ENCODE measurements around the gene LGALS7.
"Not testable (repeated sequence)": the region's sequence is repeated elsewhere in the genome, so short reads cannot be mapped to it uniquely, and the experiment has no call there.

The LGALS7 gene

DNA sequence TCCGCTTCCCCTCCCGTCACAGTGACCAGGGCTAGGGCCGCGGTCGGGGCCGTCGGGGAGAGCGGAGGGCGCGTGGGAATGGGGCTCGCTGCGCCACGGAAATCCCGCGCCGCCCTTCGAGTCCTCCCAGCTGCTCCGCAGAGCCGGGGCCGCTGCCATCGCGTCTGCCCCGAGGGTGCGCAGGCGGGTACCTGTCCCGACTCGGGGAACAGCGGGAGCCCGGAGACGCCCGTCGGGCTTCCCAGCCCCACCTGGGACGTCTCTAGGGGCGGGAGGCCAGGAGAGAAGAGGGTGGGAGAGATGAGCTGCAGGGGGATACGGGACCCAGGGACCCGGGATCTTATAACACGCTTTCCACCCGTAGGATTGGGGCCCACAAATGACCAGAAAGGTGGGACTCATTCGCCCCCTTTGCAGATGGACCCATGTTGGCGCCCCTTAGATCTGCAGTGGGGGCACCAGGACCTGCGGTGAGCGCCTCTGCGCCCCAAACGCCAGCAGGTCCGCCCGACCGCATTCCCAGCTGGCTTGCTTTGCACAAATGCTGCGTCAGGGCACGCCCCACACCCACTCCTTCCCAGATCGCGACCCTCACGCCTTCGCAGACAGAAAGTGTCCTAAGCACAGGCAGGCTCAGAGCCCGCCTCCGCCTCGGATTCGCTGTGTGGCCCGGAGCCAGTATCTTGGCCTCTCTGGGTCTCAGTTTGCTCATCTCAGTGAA is 2.9 kb downstream of the LGALS7 start:
- not testable (repeated sequence) for DNase-seq

GRCh38 chr19:38769635-38770211 is 3.6 kb downstream of the LGALS7 start:
- peak; percentile 88 to 89 for DNase-seq

- no peak for DNase-seq
Measured at GRCh38 chr19:38766276-38767047, 6.9 kb downstream of the LGALS7 start.

DNA sequence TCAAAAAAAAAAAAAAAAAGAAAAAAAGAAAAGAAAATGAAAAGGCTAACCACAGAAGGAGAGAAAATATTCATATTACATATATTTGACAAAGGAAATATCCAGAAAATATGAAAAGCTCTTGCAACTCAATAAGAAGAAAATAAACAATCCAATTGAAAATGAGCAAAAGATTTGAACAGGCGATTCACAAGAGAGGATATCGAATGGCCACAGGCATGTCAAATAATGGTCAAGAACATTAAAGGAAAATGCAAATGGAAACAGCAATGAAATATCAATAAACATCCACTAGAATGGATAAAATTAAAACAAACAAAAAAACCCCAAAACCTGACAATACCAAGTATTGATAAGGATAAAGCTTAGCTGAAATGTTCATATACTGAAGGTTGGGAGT is 8.1 kb downstream of the LGALS7 start:
- no peak for DNase-seq

DNA sequence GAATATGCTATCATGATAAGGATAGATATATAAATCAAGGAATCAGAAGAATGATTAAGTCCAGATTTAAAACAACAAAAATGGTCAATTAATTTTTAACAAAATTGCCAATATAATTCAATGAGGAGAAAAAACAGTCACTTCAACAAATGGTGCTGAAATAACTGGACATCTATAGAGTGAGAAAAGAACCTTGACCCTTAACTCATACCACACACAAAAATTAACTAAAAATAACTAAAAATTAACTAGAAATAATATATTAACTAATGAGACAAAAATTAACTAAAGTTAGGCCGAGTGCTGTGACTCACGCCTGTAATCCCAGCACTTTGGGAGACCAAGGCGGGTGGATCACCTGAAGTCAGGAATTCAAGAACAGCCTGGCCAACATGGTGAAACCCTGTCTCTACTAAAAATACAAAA is 9.5 kb downstream of the LGALS7 start:
- no peak for DNase-seq

- DNase-seq: not testable (repeated sequence)
Measured at GRCh38 chr19:38761884-38762389, 11.4 kb downstream of the LGALS7 start.

- DNase-seq: not testable (repeated sequence)
Measured at GRCh38 chr19:38760805-38761517, 12.4 kb downstream of the LGALS7 start.

GRCh38 chr19:38759590-38760003 is 13.7 kb downstream of the LGALS7 start:
- no peak for DNase-seq

GRCh38 chr19:38754196-38754595 is 19.1 kb downstream of the LGALS7 start:
- DNase-seq: not testable (repeated sequence)

- DNase-seq: not testable (repeated sequence)
Measured at GRCh38 chr19:38753783-38754182, 19.5 kb downstream of the LGALS7 start.

DNA sequence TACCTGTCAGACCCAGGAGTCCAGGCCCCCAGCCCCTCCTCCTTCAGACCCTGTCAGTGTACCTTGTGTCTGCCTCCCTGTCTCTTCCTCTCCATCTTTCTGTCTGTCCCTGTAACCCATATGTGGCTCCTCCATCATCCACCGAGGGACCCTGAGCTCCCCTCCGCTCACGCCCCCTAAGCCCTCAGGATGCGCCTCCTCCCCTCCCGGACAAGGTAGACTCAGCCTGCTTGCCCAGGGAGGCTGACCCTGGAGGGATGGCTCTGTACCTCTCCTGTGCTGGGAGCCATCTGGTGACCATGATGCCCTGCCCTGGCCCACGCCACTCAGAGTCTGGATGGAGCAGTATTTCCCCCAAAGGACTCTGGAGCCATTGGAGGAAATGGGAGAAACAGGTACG is 28.0 kb downstream of the LGALS7 start:
- no peak for DNase-seq

- DNase-seq: no peak
Measured at GRCh38 chr19:38744874-38745273, 28.4 kb downstream of the LGALS7 start.

GRCh38 chr19:38744298-38744681 is 29.0 kb downstream of the LGALS7 start, which contains the start of gene CAPN12:
Gene CAPN12, minus strand, starts transcription at chr19:38744474. Its CDS starts 309 bp downstream, at chr19:38744165.
- no peak for DNase-seq

DNA sequence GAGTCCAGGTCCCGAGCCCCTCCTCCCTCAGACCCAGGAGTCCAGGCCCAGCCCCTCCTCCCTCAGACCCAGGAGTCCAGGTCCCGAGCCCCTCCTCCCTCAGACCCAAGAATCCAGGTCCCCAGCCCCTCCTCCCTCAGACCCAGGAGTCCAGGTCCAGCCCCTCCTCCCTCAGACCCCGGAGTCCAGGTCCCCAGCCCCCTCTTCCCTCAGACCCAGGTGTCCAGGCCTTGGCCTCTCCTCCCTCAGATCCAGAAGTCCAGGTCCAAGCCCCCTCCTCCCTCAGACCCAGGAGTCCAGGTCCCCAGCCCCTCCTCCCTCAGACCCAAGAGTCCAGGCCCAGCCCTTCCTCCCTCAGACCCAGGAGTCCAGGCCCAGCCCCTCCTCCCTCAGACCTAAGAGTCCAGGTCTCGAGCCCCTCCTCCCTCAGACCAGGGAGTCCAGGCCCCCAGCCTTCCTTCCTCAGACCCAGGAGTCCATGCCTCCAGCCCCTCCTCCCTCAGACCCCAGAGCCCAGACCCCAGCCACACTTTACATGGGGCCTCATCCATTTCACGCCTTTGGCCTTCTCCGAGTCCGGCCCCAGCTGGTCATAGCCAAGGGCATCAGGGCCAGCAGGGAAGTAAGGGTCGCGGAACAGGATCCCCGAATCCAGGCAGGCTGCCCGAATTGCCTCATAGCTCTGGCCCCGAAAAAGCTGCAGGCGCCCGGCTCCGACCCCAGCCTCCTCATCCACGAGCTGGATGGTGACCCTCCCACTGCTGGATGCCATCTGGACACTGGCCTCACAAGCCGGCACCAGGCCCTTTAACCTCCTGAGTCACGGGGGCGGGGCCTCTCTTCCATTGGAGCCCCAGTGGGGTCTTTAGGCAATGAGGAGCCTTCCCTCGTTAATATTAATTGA is 29.7 kb downstream of the LGALS7 start:
- no peak for DNase-seq

- no peak for DNase-seq
Measured at GRCh38 chr19:38742906-38743305, 30.4 kb downstream of the LGALS7 start.

- DNase-seq: no peak
Measured at GRCh38 chr19:38742296-38742695, 31.0 kb downstream of the LGALS7 start.

DNA sequence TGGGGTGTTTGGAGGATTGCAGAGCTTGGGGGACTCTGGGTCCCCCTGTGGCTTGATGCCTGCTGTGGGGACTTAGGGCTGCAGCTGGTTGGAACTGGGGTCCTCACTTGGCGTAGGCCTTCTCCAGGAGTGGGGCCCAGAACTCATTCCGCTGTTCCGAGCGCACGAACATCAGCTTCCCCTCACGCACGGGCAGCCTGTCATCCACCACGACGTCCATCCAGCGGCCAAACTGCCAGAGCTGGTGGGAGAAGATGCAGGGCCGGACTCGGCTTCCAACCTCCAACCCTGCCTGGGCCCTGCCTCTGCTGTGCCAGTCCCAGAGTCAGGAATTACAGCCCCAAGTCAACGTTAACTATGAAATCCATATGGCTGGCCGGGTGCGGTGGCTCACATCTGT is 31.6 kb downstream of the LGALS7 start:
- DNase-seq: no peak

- no peak for DNase-seq
Measured at GRCh38 chr19:38740932-38741331, 32.4 kb downstream of the LGALS7 start.

DNA sequence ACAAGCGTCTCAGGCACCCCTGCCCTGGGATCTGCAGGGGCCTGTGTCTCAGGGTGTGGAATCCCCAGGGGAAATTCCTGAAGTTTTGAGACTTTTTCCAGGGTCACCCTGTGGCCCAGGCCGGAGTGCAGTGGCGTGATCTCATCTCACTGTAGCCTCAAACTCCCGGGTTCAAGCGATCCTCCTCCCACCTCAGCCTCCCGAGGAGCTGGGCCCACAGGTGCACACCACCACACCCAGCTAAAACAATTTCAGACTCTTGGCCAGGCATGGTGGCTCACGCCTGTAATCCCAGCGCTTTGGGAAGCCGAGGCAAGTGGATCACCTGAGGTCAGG is 33.1 kb downstream of the LGALS7 start:
- DNase-seq: no peak

DNA sequence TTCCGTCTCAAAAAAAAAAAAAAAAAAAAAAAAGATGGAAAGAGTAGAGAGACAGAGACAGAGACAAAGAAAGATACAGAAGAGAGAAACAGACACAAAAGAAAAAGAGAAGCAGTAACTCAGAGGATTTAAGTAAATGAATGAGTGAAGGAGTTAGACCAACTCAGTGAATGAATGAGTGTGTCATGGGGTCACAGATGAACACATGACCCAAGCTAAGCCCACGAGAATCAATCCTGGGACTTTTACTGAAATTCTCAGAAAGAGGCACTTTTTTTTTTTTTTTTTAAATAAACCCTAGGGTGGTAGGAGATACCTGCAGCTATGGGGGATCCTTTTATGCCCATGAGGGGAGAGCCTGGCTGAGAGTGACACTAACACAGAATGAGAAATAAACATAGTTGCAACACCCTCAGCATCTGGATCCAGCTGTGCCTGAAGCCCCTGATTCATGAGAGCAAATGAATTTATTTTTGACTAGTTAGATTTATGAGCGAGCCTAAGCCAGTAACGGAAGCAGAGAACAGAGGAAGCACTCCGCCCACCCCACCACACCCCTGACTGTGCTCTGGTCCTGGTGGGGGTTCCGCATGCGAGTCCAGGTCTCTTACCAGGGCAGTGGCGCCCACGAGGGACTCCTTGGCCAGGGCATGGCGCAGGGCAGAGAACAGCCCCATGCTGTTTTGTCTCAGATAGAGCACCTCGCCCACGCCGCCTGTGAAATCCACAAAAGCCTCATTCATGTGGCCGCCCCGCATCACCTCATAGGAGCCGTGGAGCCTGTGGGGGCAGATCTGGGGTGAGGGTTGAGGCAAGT is 33.7 kb downstream of the LGALS7 start:
- DNase-seq: no peak
